Activated T-helper 2 cell treated with anti-CD3 and anti-CD28 coated beads, Interferon-gamma antibody, Interleukin-2, Interleukin-4, amounts not matched to agents 10 μg/mL and 5 μg/mL and 100 μg/mL, durations not matched to agents 14 hours and 24 hours and 36 hours (primary cell): ENCODE measurements around the gene RPL22. TPM values are rescaled to one million over a fixed set of nuclear protein-coding genes. Genes with fewer than 3 reads are reported as not detected.

Source experiments
- total RNA-seq: library from RNA; stranded (reverse); gene quantifications from 2 replicates; pipeline ENCODE4 v1.2.3, GENCODE V29; 2022

RPL22 gene
- total RNA-seq, 1 donor from 2014 or later, result 533 TPM

Other genes starting within 250 kb of the RPL22 start
- gene NPHP4, start 207.2 kb downstream of the RPL22 start, total RNA-seq, result 19.0 and 20.2 TPM in 2 replicates
- 307 and 312 TPM in 2 replicates for gene KCNAB2, start 153.7 kb downstream of the RPL22 start, total RNA-seq
- gene CHD5, start 19.3 kb downstream of the RPL22 start, total RNA-seq, result 0.46 and 0.78 TPM in 2 replicates
- 54.4 and 58.4 TPM in 2 replicates for gene RNF207, start 6.5 kb upstream of the RPL22 start, total RNA-seq
- gene ICMT, start 36.4 kb upstream of the RPL22 start, total RNA-seq, result 60.0 and 62.3 TPM in 2 replicates
- gene HES3, start 44.6 kb upstream of the RPL22 start, total RNA-seq, result not detected in 2 replicates
- gene GPR153, start 61.5 kb upstream of the RPL22 start, total RNA-seq, result 1.5 TPM in 2 replicates
- gene ACOT7, start 194.2 kb upstream of the RPL22 start, total RNA-seq, result 128 and 132 TPM in 2 replicates
- 0.21 and 0.51 TPM in 2 replicates for gene HES2, start 220.3 kb upstream of the RPL22 start, total RNA-seq
- 0.87 and 1.0 TPM in 2 replicates for gene ESPN, start 225.2 kb upstream of the RPL22 start, total RNA-seq